Activated T-cell treated with anti-CD3 and anti-CD28 coated beads for 1 hour (primary cell): ENCODE results near the gene TADA3.

Experiments
- DNase-seq: peaks from one replicate; pipeline ENCODE4 v3.0.0-alpha.2; 2020; ENCODE audit warnings: low read depth

The TADA3 gene, protein sequence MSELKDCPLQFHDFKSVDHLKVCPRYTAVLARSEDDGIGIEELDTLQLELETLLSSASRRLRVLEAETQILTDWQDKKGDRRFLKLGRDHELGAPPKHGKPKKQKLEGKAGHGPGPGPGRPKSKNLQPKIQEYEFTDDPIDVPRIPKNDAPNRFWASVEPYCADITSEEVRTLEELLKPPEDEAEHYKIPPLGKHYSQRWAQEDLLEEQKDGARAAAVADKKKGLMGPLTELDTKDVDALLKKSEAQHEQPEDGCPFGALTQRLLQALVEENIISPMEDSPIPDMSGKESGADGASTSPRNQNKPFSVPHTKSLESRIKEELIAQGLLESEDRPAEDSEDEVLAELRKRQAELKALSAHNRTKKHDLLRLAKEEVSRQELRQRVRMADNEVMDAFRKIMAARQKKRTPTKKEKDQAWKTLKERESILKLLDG

DNA sequence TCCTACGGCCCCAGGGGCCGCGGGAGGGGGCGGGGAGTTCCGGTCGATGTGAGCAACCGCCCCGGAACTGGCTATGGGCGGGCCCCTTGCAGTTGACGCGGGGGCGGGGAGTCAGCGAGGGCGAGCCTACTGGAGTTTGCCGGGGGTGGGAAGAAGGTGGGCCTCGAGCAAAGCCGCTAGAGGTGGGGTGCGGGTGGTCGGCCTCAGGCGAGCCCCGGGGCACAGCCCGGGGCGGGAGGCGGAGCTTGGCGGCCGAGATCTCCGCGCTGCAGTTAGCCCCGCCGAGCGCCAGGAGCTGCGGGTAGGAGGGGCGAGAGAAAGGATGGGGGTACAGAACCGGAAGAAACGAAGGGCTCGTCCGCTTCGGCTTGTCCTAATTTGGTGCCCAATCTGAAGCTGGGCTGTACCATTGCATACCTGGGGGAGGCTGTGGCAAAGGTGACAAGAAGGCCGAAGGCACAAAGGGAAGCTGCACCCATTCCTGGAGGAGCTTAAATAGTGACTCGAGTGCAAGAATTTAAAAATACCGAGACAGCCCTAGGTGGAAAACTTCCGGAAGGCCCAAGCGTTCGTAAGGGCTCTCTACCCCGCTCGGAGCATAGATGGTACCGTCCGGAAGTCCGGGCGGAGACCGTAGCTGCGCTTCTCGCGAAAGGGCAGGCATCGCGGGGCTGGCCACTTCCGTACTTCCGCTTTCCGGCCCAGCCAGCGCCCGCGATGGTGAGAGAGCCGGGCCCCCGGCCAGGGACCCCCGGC is at the start of gene TADA3, which contains the start of gene ARPC4:
TSS of gene TADA3 (minus strand) at position 69 of the 756 bp plus-strand sequence. CDS start 1,007 bp downstream, outside the sequence.
TSS of gene ARPC4 (plus strand) at position 678 of the 756 bp plus-strand sequence. CDS start at position 718, 40 bp downstream.
- DNase-seq, result peak; percentile 90

DNA sequence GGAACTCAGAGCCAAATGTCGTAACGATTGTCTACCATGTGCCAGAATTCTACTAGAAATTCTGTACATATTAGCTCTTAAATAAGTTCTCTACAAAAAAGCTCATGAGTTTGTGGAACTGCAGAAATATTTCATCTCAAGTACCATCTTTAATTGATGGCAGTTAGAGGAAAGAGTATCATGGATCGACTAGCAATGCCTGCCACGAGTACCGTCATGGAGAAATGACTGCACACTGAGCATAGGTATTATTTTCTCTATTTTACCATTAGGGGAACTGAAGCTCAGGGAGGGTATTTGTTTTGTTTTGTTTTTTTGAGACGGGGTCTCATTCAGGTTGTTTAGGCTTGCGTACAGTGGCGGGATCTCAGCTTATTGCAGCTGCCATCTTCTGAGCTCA is 48.7 kb upstream of the TADA3 start:
- DNase-seq, result no peak

DNA sequence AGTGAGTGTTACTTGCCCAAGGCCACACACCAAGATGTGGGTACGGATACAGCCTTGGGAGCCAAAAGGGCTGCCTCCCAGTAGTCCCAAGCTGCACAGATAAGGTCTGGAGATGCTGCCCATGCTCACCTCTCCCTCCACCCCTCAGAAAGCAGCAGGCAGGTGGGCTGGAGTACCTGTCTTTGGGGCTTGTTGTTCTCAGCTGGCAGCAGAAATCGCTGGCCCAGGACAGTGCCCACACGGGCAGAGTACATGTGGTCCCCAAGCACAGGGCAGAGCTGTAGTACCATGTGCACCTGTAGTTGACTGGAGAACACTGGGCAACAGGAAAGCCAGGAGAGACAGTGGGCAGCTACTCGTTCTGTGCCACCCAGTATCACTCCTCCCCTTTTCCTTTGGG is 46.6 kb upstream of the TADA3 start:
- DNase-seq, result no peak

DNA sequence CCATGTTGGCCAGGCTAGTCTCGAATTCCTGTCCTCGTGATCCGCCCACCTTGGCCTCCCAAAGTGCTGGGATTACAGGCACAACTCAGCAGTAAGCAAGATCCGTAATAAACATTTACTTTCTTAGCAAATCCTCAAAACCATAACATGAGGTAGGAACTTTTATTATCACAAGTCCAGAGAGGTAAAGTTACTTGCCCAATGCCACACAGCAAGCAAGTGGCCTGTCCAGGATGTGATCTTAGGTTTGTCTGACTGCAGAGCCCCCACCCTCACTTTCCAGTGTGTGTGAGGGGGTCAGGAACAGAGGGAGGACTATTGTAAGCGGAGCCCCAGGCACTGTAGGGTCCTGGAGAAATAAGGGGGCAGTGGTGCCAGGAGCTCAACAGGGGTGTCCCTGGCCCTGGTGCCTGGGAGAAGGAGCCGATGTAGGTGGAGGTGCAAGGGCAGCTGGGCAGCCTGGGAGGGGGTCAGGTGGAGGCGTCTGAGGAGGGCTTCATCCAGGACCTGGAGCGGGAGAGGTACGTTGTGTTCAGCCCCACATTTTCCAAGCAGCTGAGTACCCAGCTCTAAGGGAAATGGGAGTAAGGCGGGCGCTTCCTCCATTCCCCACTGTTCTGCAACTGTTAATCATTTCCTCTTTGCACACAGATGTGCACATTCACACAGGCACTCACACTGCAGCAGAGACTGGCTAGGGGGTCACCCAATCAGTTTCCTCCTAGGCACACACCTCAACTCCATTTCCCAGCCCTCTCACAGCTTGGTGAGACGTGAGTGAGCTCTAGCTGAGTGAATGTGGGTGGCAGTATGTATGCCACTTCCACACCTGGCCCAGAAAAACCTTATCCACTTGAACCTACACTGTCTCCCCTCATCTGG is 45.7 kb upstream of the TADA3 start:
- no peak for DNase-seq

DNA sequence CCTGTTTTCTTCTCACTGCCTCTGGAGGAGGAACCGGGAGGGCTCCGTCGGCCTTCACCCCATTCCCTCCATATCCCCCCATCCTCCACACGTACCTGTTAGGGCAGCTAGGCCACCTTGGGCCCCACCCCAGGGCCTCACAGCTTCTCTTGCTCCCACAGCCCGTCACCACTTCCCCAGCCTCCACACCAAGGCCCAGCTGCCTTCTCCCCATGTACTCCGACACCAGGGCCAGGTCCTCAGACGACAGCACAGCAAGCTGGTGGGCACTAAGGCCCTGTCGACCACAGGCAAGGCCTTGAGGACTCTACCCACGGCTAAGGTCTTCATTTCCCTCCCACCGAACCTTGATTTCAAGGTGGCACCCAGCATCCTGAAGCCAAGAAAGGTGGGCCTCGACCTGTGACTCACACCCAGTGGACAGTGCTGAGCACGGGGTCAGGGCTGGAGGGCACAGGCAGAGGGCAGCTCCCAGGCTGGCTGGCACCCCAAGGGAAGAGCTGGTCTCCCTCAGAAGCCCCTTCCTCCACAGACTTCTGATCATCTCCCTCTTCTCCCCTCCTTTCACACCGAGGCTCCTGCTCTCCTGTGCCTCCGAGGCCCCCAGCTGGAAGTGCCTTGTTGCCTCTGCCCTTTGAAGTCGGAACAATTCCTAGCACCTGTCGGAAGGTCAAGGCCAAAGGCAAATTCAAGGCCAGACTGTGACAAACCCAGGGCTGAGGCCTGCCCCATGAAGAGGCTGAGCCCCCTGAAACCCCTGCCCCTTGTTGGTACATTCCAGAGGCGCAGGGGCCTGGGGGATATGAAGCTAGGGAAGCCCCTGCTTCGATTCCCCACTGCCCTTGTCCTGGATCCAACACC is 42.5 kb upstream of the TADA3 start:
- DNase-seq, result no peak

DNA sequence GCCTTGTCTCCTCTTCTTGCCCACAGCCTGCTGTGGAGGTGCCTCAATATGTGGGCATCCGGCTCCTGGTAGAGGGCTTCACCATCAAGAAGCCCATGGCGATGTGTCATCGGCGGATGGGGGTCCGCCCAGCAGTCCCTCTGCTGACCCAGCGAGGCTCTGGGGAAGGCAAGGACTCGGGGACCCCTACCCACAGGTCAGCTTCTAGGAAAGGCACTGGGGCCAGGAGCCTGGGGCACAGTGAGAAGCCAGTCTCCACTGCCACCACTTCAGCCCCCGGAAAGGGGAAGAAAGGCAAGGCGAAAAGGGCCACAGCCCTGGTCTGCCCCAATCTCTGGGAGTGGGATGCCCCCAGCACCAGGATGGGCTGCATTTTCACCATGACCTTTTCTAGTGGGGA is 40.8 kb upstream of the TADA3 start:
- no peak for DNase-seq

DNA sequence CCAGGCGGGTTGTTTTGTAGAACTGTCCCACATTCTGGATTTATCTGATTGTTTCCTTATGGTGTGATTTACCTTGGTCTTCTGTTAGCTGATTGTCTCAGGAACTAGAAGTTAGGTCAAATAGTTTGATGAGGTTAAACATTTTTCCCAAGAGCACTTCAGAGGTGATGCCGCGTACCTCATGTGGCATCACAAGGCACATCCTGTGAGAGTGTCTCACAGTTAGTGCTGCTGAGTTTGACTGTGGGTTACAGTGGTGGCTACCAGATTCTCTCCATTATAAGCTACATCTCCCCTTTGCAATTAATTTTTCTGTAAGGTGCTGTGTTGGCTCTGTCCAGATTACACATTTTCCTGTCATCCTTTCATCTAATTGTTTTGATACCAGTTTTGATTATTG is 39.0 kb upstream of the TADA3 start:
- no peak for DNase-seq

DNA sequence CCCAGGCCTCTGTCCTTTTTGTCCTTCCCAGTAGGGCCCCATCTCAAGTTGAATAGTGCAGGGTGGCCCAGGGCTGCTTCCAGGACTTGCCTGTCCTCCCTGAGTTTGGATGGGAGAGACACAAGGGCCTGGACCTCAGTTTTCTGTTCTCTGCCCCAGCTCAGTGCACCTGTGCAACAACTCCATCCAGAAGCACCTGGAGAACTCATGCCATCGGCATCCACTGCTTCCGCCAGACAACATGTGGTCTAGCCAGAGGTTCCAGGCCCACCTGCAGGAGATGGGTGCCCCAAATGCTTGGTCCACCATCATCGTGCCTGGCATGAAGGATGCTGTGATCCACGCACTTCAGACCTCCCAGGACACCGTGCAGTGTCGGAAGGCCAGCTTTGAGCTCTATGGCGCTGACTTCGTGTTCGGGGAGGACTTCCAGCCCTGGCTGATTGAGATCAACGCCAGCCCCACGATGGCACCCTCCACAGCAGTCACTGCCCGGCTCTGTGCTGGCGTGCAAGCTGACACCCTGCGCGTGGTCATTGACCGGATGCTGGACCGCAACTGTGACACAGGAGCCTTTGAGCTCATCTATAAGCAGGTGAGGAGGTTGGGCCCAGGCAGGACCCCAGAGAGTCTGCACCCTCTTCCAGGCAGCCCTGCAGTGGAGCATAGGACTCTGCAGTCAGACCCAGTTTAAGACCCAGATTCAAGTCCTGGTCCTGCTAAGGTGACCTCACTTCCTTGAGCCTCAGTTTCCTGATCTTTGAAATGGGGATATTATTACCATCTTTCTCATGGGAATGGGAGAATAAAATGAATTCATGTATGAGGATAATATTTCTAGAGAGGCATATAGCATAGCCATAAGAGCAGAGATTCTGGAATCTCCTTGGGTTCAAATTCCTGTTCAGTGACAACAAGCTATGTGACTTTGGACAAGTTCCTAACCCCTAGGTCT is 36.8 kb upstream of the TADA3 start:
- DNase-seq, result no peak

DNA sequence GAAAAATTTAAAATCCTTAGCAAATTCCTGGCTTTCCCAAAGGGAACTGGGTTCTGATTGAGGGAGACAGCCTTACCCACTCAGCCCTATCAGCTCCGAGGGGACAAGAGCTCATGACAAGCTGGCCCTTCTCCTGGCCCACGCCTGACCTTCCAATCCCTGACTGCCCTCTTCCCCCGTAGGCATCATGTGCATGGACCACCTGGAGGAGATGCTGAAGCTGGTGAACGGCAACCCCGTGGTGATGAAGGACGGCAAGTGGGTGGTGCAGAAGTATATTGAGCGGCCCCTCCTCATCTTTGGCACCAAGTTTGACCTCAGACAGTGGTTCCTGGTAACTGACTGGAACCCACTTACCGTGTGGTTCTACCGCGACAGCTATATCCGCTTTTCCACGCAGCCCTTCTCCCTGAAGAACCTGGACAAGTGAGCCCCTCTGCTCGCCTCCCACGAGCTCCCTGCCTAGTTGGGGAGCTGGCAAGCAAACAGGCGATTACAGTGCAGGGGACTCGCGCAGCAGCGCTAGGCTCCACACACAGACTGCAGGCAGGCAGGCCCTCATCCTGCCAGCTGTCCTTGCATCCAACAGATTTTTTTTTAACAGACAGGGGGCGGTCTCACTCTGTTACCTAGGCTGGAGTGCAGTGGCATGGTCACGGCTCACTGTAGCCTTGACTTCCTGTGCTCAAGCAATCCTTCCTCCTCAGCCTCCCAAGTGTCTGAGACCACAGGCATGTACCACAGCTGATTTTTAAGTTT is 34.7 kb upstream of the TADA3 start:
- DNase-seq, result no peak

DNA sequence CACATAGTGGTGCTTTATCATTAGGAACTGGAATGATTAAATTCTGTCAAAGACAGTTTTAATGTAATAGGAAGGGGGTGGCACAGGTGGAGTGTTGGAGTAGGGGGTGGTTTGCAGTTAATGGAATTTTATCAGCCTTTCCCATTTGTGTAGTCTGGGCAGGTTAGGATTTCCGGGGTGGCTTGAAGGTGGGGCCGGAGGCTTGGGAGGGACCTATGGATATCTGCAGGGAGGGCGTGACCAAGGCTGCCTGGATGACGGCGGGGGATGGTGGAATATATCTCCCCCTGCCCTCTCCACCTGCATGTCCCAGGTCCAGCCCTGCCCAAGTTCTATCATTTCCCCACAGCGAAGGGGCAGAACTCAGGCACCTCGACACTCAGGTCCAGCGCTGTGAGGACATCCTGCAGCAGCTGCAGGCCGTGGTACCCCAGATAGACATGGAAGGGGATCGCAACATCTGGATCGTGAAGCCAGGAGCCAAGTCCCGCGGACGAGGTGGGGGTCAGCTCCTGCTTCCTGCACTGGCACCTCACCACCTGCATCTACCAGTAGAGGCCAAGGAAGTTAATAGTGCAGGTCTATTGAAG is 33.3 kb upstream of the TADA3 start:
- DNase-seq, result no peak

DNA sequence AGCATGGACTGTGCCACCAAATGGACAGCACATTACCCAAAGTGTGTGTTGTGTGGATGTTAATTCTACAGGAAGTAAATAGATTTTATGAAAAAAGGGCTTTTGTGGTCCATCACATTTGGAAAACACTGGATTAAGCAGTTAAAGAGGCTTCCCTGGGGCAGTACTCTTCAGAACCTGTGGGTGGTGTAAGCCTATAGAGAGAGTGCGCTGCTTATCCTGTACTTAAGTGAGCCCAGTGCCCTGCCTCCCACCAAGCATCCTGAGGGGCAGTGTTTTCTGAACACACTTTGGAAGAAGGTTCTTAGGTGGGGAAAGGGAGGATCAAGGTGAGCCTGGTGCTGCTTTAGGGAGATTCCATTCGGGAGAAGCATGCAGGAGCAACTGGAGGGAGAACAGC is 28.7 kb upstream of the TADA3 start:
- no peak for DNase-seq

DNA sequence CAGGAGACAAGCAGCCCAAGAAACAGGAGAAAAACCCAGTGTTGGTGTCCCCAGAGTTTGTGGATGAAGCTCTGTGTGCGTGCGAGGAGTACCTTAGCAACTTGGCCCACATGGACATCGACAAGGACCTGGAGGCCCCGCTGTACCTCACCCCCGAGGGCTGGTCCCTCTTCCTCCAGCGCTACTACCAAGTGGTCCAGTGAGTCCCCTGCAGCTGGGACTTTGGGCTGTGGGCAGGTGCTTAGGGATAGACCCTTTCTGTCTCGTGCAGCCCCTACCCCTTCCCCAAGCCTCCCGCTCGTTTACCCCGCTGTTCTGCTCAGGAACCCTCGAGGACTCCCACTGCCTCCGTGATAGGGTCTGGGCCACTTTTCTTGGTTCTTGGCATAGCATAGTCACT is 28.3 kb upstream of the TADA3 start:
- no peak for DNase-seq

DNA sequence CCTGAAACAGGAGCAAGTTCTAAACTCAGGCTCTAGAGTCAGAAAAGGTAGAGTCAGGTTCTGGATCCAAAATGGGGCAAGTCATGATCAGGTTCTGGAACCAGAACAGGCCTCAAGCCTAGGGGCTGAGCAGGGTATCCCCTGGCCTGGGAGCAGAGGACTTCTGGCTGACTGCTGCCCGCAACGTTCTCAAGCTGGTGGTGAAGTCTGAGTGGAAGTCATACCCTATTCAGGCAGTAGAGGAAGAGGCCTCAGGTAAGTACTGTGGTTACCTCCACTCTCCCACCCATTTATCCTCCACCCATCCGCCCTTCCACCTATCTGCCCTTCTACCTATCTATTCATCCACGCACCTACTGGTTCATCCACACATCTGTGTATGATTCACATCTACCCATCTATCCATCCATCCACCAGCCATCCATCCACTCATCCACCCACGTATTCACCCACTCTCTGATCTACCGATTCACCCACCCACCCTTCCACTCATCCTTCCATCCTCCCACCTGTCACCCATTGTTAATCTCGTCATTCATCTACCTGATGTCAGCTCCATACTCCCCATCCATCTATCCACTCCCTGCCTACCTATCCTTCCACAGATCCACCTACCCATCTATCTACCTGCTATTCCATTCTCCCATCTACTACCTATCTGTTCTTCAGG is 26.5 kb upstream of the TADA3 start:
- no peak for DNase-seq

DNA sequence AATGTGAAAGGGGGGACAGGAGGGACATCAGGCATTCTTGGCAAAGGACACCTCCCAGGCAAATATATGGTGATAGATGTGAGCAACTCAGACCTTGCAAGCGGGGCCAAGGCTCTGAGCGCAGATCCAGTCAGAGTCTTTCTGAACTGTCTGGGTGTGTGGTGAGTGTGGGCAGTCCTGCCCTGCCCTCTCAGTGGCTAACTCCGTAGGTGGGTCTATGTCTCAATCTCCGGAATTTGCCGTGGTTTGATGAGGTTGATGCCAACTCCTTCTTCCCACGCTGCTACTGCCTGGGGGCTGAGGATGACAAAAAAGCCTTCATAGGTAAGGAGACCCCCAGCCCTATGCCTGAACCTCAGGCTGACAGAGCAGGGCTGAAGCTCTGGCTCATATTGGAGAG is 25.2 kb upstream of the TADA3 start:
- DNase-seq, result no peak

DNA sequence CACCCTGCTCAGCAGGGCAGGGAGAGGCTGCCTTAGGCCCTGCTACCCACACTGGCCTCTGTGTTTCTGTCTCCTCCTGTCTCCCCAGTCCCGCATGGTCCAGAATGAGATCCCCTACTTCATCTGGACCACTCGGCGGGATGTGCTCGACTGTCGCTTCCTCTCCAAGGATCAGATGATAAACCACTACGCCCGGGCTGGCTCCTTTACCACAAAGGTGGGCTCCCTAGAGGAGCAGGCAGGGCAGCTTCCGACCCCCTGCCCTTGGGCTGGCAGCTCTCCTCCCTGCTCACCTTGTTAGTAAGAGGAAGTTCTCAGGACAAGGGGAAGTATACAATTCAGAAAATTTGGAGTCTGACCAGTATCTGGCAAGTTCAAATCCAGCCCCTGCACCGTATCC is 23.7 kb upstream of the TADA3 start:
- DNase-seq, result no peak

DNA sequence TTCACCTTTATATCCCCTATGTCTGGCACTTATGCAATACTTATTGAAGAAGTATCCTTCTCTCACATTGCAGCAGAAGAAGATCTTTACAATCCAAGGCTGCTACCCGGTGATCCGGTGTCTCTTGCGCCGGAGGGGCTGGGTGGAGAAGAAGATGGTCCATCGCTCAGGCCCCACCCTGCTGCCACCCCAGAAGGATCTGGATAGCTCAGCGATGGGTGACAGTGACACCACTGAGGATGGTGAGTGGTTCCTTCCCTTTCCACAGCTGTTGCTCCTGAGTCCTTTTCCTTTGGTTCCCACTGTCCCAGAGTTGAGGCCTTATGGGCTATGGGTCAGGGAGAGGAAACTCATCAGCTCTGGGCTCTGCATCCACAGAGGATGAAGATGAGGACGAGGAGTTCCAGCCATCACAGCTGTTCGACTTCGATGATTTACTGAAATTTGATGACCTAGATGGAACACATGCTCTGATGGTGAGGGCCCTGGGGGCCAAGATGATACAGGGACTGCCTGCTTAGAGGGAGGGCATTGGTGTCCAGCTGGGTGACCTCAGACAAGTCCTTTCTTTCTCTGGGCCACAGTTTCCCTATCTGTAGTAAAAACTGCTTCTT is 20.7 kb upstream of the TADA3 start:
- DNase-seq, result no peak

DNA sequence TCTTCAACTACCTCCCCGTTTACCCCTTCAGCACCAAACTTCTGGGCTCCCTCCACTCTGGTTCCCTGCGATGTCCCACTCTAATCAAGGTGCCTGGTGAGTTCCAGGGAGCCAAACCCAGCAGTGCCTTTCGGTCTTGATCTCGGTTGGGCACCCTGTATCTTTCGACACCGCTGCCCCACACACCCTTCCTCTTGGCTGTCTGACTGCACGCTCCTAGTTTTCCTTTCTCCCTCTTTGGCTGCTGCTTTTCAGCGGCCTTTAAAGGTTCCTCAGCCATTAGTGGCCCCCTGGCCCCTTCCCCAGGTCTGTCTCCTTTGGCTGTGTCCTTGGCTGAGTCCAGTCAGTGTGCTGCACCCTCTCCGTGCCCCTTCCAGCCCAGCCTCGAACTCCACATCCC is 18.6 kb upstream of the TADA3 start:
- no peak for DNase-seq

DNA sequence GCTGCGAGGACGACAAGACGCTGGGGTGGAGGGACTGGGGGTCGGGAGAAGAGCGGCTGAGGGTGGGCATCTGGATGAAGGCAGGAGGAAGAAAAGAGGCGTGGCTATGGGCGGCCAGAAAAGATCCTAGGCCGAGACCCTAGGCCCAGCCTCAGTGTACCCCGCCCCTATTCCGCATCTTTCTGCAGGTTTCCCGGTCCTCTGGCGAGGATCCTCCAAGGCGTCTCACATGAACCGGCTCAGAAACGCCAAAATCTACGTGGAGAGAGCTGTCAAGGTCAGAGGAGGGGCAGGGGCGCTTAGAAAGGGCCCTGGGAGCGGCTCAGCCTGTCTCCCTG is 18.1 kb upstream of the TADA3 start:
- DNase-seq, result no peak
